GM12874 (cell line): ENCODE data around the gene SMAD9.

Source experiments
- CTCF ChIP-seq: IDR thresholded peaks from 2 replicates; pipeline ENCODE4 v1.5.1; 2011; ENCODE audit warnings: low read depth, mild to moderate bottlenecking, control low read depth, low read length, moderate library complexity; ENCODE audit not compliant: insufficient read depth

The SMAD9 gene

GRCh38 chr13:36814465-36814864 lies 105.6 kb downstream of the SMAD9 start:
- TF ChIP-seq CTCF = no peak

- TF ChIP-seq CTCF = no peak
Observed at GRCh38 chr13:36813225-36813624, 106.8 kb downstream of the SMAD9 start.

- no peak for TF ChIP-seq CTCF
Observed at GRCh38 chr13:36807616-36808015, 112.4 kb downstream of the SMAD9 start.

GRCh38 chr13:36806102-36806501 lies 113.9 kb downstream of the SMAD9 start:
- TF ChIP-seq CTCF = no peak

GRCh38 chr13:36804588-36804987 lies 115.5 kb downstream of the SMAD9 start:
- TF ChIP-seq CTCF = no peak

GRCh38 chr13:36801035-36801434 lies 119.0 kb downstream of the SMAD9 start:
- no peak for TF ChIP-seq CTCF

GRCh38 chr13:36796052-36796451 lies 124.0 kb downstream of the SMAD9 start:
- TF ChIP-seq CTCF = no peak

GRCh38 chr13:36795463-36795862 lies 124.6 kb downstream of the SMAD9 start:
- TF ChIP-seq CTCF = no peak
